SH-SY5Y (cell line): ENCODE results near the gene PDK2.

Source experiments
- GATA2 ChIP-seq: IDR thresholded peaks from 2 replicates; pipeline ENCODE4 v1.6.1; 2011; ENCODE audit warnings: mild to moderate bottlenecking, low read depth, low read length
- GATA3 ChIP-seq: IDR thresholded peaks from 2 replicates; pipeline ENCODE4 v1.6.1; 2011; ENCODE audit warnings: low read depth, mild to moderate bottlenecking, low read length, moderate library complexity

DNA sequence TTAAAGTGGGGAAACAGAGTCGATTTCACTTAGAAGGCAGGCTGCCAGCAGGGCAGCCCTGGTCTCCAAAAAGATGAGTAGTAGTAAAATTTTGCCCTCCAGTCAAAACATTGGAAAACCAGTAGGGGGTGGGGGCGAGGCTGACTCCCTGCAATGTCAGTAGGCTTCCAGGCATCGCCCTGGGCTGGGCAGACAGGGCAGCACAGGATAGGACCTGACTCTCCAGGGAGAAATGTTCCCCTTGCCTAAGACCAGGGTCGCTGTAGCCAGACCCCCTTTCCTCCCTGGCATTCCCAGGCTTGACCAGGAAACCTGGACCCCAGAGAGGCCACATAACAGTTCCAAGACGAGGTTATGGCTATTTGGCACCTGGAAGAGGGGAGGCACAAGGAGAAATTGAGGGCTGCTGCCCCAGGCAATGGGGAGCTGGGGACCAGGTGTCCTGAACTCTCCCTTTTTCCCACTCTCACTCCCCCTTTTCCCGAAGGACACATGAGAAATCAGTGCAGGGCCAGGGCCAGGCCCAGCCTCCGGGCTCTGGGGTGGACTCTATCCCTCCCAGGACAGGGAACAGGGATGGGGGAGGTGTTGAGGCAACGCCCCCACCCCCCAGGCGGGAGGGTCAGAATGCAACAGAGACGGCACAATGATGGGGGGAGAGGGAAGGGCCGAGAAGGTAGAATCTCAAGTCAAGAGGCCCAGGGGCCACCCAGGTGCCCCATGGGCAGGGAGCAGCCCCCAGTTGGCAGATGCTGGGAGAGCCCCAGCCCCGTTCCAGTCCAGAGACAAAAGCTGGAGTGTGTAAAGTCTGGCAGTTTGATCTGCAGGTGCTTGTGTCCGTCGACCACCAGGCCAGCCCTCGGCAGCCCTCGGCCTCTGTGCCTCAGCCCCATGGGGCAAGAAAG, 39.3 kb downstream of the PDK2 start:
- TF ChIP-seq GATA2 (no peak), GATA3 (no peak)
